ENCODE data around the gene TRPM2. TPM values are rescaled to one million over a fixed set of nuclear protein-coding genes. Genes with fewer than 3 reads are reported as not detected.

The TRPM2 gene
- total RNA-seq, 4 donors from 2014 or later: 1.0 to 3.3 (median 3.1) TPM

DNA sequence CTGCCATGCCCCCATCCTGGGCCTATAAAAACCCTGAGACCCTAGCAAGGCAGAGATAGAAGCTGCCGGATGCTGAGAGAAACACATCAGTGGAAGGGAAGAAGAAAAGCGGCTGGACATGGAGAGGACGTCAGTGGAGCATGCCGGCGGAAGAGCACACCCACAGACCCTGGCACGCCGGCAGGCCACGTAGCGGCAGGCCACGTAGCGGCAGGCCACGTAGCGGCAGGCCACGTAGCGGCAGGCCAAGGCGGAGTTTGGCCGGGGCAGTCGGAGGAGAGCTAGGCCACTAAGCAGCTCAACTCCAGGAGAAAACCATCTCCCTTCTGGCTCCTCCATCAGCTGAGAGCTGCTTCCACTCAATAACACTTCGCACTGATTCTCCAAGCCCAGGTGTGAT lies 137.0 kb downstream of the TRPM2 start:
- H3K4me1 ChIP-seq: no peaks in the 10 kb centered on the region
- ATAC-seq: no peak
- H3K9me3 ChIP-seq: peaks cover 0 to 24% (median 0%) of the 10 kb centered on the region in 3 donors
- H3K27me3 ChIP-seq: peaks cover 10% of the 10 kb centered on the region
- no peak overlapping the region for H3K4me3 ChIP-seq
- H3K27ac ChIP-seq: no peak overlapping the region
- 94% methylated on average over 19 of the region's 19 CpGs; no CpG with 5 or more reads in 1 of the 2 donors for WGBS, 2 donors (ENCODE audit: low coverage in 1 of 2)
- H3K36me3 ChIP-seq: no peaks in the 10 kb centered on the region
- TF ChIP-seq EP300 (IDR thresholded peaks at IDR 0.05): no peak
- no peak for TF ChIP-seq CTCF (IDR thresholded peaks at IDR 0.05)
- TF ChIP-seq POLR2A (IDR thresholded peaks at IDR 0.05): no peak
- TF ChIP-seq POLR2AphosphoS5 (IDR thresholded peaks at IDR 0.05): no peak

GRCh38 chr21:44490816-44491215 lies 137.4 kb downstream of the TRPM2 start:
- Histone ChIP-seq H3K36me3 (no peaks in the 10 kb centered on the region), H3K4me1 (no peaks in the 10 kb centered on the region), H3K27me3 (peaks cover 11% of the 10 kb centered on the region), H3K27ac (no peak overlapping the region), H3K4me3 (no peak overlapping the region), H3K9me3 (peaks cover 0 to 24% (median 0%) of the 10 kb centered on the region in 3 donors)
- 59 to 87% methylated on average over 6 to 8 of the region's 9 CpGs for WGBS, 2 donors (ENCODE audit: low coverage in 1 of 2)
- TF ChIP-seq EP300 (IDR thresholded peaks at IDR 0.05): no peak
- TF ChIP-seq CTCF (IDR thresholded peaks at IDR 0.05): no peak
- TF ChIP-seq POLR2AphosphoS5 (IDR thresholded peaks at IDR 0.05): no peak
- TF ChIP-seq POLR2A (IDR thresholded peaks at IDR 0.05): no peak
- ATAC-seq: no peak

Small RNAs within 50 kb of the gene (small RNA-seq; reads per million reads assigned to genes)
- gene RF00285: 0 reads per million in 4 donors

Other genes starting within 250 kb of the TRPM2 start
- 1 to 10 TPM; 3.4 to 9.2 (median 6.1) TPM for gene PWP2, start 246.2 kb upstream of the TRPM2 start, total RNA-seq
- 10 to 100 TPM in 2 of 4 donors, 1 to 10 TPM in 2; 6.1 to 35.6 (median 9.5) TPM for gene GATD3, start 219.9 kb upstream of the TRPM2 start, total RNA-seq
- gene ICOSLG, start 112.7 kb upstream of the TRPM2 start, total RNA-seq: 1 to 10 TPM in 2 of 4 donors, under 1 TPM in 2; 0.40 to 1.9 (median 0.80) TPM
- gene DNMT3L, start 91.7 kb upstream of the TRPM2 start, total RNA-seq: not detected
- not detected for gene AIRE, start 67.7 kb upstream of the TRPM2 start, total RNA-seq
- 100 to 1,000 TPM in 1 of 4 donors, 10 to 100 TPM in 3; 57.7 to 103 (median 72.1) TPM for gene PFKL, start 53.6 kb upstream of the TRPM2 start, total RNA-seq
- 10 to 100 TPM; 26.2 to 35.0 (median 30.2) TPM for gene CFAP410, start 14.2 kb upstream of the TRPM2 start, total RNA-seq
- 1 to 10 TPM; 2.7 to 8.3 (median 6.7) TPM for gene LRRC3, start 101.9 kb downstream of the TRPM2 start, total RNA-seq
- not detected for gene KRTAP10-1, start 186.6 kb downstream of the TRPM2 start, total RNA-seq
- gene KRTAP10-2, start 197.9 kb downstream of the TRPM2 start, total RNA-seq: not detected
- not detected for gene KRTAP10-3, start 205.2 kb downstream of the TRPM2 start, total RNA-seq
- not detected for gene KRTAP10-4, start 220.1 kb downstream of the TRPM2 start, total RNA-seq
- gene KRTAP10-5, start 227.0 kb downstream of the TRPM2 start, total RNA-seq: not detected
- gene KRTAP10-6, start 238.9 kb downstream of the TRPM2 start, total RNA-seq: not detected
- not detected for gene KRTAP10-7, start 247.0 kb downstream of the TRPM2 start, total RNA-seq